Duodenal mucosa (tissue), 2 donors: ENCODE data around the gene STX12.
"Not testable (repeated sequence)": the region's sequence is repeated elsewhere in the genome, so short reads cannot be mapped to it uniquely, and the experiment has no call there.

Source experiments
- H3K27ac ChIP-seq: one replicate; pipeline ENCODE4 v1.7.0; 2013; ENCODE audit warnings: low read depth, low read length
- H3K27me3 ChIP-seq, 2 donors: one replicate each; pipeline ENCODE4 v1.7.0; 2013; ENCODE audit warnings: low read length in 2 of 2, control low read depth in 1 of 2; ENCODE audit not compliant: insufficient read depth in 2 of 2, control insufficient read depth in 1 of 2
- H3K36me3 ChIP-seq, 2 donors: one replicate each; pipeline ENCODE4 v1.7.0; 2013; ENCODE audit warnings: low read length in 2 of 2, control low read depth in 1 of 2; ENCODE audit not compliant: insufficient read depth in 2 of 2, control insufficient read depth in 1 of 2
- H3K4me1 ChIP-seq, 2 donors: one replicate each; pipeline ENCODE4 v1.7.0; 2013; ENCODE audit warnings: low read length in 2 of 2, control low read depth in 1 of 2; ENCODE audit not compliant: insufficient read depth in 2 of 2, control insufficient read depth in 1 of 2
- H3K4me3 ChIP-seq, 2 donors: one replicate each; pipeline ENCODE4 v1.7.0; 2013; ENCODE audit warnings: low read length in 2 of 2, low read depth in 1 of 2
- H3K9ac ChIP-seq, 2 donors: one replicate each; pipeline ENCODE4 v1.7.0; 2013; ENCODE audit warnings: low read length in 2 of 2, low read depth in 1 of 2
- H3K9me3 ChIP-seq, 2 donors: one replicate each; pipeline ENCODE4 v1.7.0; 2013; ENCODE audit warnings: low read length in 2 of 2, control low read depth in 1 of 2; ENCODE audit not compliant: control insufficient read depth in 1 of 2

STX12 gene

DNA sequence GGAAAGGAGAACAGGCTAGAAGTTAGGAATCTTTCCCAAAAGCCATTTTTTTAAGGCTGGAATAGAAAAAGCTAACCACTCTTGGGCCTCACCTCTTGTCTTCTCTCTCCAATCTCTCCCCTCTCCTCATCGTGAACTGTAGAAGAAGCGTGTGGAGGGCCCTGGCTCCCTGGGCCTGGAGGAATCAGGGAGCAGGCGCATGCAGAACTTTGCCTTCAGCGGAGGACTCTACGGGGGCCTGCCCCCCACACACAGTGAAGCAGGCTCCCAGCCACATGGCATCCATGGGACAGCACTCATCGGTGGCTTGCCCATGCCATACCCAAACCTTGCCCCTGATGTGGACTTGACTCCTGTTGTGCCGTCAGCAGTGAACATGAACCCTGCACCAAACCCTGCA lies 76.9 kb downstream of the STX12 start:
- Histone ChIP-seq H3K4me3 (no peak overlapping the region), H3K36me3 (peaks cover 25 to 60% of the 10 kb centered on the region in 2 donors), H3K27ac (no peak overlapping the region), H3K9me3 (no peaks in the 10 kb centered on the region), H3K9ac (no peak overlapping the region), H3K27me3 (no peaks in the 10 kb centered on the region), H3K4me1 (no peaks in the 10 kb centered on the region)

- Histone ChIP-seq H3K9ac (no peak overlapping the region), H3K4me3 (no peak overlapping the region), H3K27ac (no peak overlapping the region), H3K27me3 (no peaks in the 10 kb centered on the region), H3K9me3 (no peaks in the 10 kb centered on the region), H3K4me1 (peaks cover 0 to 3% of the 10 kb centered on the region in 2 donors), H3K36me3 (peaks cover 1 to 18% of the 10 kb centered on the region in 2 donors)
These were observed 82.1 kb downstream of the STX12 start for GRCh38 chr1:27855085-27855484.

DNA sequence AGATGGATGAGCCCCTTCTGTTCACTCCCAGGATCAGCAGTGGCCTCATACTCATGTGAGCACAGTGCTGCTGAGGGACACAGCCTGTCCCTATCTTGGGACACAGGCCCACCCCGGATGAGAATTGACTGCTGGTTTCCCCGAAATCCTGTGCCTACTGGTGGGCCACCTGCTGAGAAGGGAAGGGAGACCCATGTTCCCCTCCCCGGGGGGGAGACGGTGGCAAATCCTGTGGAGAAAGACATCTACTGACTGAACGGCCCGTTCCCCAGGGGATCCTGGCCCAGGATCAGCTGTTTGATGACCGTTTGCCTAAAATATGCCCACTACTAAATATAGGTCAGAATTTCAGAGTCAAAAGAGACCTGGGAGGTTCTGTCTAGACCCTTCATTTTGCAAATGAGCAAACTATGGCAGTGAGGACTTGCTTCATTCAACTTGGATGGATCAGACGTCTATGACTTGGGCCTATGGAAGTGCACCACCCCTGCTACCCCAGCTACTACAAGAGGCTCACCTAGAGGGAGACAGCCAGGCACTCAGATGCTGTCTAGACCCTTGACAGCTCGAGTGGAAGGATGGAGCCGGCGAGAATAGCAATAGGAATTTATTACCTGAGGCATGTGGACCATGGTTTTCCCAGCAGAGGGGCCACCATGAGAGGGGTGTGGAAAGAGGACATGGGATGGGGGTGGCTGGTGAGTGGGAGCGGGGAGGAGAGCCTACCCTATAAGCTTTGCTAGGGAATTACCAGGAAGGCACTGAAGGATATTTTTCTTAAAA lies 83.7 kb downstream of the STX12 start:
- Histone ChIP-seq H3K27ac (no peak overlapping the region), H3K27me3 (no peaks in the 10 kb centered on the region), H3K9ac (no peak overlapping the region), H3K4me3 (no peak overlapping the region), H3K36me3 (peaks cover 0 to 1% of the 10 kb centered on the region in 2 donors), H3K4me1 (peaks cover 0 to 3% of the 10 kb centered on the region in 2 donors), H3K9me3 (no peaks in the 10 kb centered on the region)

- not testable (repeated sequence) for H3K27ac ChIP-seq
These were observed 84.5 kb downstream of the STX12 start for GRCh38 chr1:27857552-27857951.

DNA sequence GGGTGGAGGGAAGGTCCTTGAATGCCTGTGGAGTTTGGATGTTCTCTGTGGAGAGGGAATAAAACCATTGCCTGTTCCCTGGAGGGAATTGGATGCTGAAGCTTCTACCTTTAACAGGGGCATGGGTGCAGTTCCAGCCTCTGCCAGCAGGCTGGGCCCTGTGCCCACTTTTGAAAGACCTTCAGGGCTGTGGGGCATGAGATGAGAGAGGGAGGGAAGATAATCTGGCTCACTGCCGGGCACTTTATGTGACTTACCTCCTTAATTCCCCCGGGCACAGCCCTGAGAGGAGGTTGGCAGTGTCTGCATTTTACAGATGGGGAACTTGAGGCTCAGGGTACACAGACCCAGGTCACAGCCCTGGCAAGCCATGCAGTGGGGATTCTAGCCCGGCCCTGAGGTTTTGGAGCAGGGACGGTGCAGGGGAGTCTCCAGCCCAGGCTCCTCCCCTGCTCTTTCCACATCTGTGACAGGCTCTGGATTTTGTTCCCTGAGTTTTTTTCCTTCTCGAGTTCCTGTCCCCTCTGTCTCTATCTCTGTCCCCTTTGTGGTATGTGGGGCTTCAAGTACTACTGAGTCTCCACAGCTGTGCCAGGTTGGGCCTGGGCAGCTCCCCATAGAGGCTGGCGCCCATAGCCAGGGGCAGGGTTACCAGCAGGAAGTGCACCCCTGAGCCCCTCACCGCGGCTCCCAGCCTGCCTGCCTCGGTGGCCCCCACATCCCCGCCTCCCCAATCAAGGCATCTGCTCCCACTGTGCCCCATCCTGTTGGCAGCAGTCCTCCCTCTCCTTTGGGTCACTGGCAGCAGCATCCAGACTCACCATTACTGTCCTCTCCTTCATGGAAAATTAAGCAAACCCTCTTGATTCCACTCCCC lies 85.3 kb downstream of the STX12 start:
- no peaks in the 10 kb centered on the region for H3K27me3 ChIP-seq
- H3K36me3 ChIP-seq, result no peaks in the 10 kb centered on the region
- H3K9ac ChIP-seq, result peak overlapping the region in 1 of 2 donors; percentile 30
- H3K4me1 ChIP-seq, result peaks cover 0 to 3% of the 10 kb centered on the region in 2 donors
- H3K27ac ChIP-seq, result no peak overlapping the region
- H3K4me3 ChIP-seq, result peak overlapping the region in 1 of 2 donors; percentile 30
- H3K9me3 ChIP-seq, result no peaks in the 10 kb centered on the region

More at GRCh38 chr1:27857552-27857951, 84.5 kb downstream of the STX12 start:
- not testable (repeated sequence) for H3K4me3 ChIP-seq, H3K27me3 ChIP-seq, H3K4me1 ChIP-seq, H3K9ac ChIP-seq, H3K9me3 ChIP-seq, H3K36me3 ChIP-seq

DNA sequence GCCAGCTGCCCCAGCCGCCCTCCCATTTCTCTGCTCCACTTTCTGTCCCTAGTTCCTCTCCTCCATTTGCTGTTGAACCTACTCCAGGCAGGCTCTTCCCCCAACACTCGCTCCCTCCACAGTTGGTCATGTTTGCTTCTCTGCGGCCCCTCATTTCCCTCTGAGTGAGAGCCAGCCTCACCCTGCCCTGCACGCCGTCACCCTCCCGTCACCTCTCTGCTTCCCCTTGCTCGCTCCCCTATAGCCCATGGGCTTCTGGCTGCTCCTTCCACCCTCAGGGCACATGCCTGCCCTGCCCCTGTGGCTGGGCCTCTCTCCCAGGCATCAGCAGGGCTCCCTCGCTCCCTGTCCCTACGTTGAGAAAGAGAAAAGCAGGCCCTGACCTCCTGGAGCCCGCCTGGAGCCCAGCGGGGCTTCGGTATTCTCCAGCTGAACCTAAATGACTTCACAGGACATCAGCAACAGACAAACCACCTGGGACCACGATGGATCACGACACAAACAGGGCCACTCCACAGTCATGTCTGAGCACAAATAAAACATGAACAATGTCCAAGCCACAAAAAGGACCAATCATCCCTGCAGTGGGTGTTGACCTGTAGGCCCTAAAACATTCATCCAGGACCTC lies 86.0 kb downstream of the STX12 start:
- Histone ChIP-seq H3K36me3 (no peaks in the 10 kb centered on the region), H3K9me3 (no peaks in the 10 kb centered on the region), H3K27me3 (no peaks in the 10 kb centered on the region), H3K9ac (no peak overlapping the region), H3K27ac (no peak overlapping the region), H3K4me1 (peaks cover 0 to 3% of the 10 kb centered on the region in 2 donors), H3K4me3 (no peak overlapping the region)

DNA sequence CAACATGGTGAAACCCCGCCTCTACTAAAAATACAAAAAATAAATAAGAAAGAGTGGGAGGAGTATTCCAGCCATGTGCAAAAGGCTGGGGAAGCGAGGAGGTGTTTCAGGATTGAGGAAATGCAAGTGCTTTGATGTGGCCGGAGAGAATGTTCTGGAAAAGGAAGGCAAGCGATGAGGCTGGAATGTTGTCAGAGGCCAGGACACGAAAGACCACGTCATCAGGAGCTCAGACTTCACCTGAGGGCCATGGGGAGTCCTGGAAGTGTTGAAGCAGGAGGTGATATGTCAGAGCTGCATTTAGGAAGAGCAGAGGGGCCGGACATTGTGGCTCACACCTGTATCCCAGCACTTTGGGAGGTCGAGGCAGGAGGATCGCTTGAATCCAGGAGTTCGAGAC lies 88.4 kb downstream of the STX12 start:
- no peaks in the 10 kb centered on the region for H3K9me3 ChIP-seq
- no peaks in the 10 kb centered on the region for H3K36me3 ChIP-seq
- H3K4me1 ChIP-seq, result peaks cover 0 to 3% of the 10 kb centered on the region in 2 donors
- H3K9ac ChIP-seq, result no peak overlapping the region
- no peak overlapping the region for H3K4me3 ChIP-seq
- H3K27me3 ChIP-seq, result no peaks in the 10 kb centered on the region
- no peak overlapping the region for H3K27ac ChIP-seq

DNA sequence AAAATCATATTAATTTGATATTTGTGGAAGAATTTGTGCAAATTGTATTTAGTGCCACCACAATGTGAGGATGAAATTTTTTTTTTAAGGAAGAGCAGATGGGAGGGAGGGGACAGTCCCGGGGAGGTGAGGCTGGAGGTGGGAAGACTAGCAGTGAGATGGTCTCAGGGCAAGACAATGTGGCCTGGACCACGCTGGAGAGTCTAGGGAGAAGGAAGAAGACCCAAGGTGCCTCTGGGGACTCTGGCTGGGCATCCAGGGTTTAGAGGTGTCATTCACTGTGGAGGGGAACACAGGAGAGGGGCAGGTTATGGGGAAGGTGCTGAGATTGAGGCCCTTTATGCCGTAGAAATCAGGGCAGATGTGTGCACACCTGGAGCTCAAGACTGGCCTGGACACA lies 89.0 kb downstream of the STX12 start:
- no peak overlapping the region for H3K4me3 ChIP-seq
- H3K9ac ChIP-seq, result no peak overlapping the region
- H3K27me3 ChIP-seq, result no peaks in the 10 kb centered on the region
- no peaks in the 10 kb centered on the region for H3K36me3 ChIP-seq
- peaks cover 0 to 3% of the 10 kb centered on the region in 2 donors for H3K4me1 ChIP-seq
- no peak overlapping the region for H3K27ac ChIP-seq
- no peaks in the 10 kb centered on the region for H3K9me3 ChIP-seq

GRCh38 chr1:27862671-27863537 lies 89.9 kb downstream of the STX12 start:
- Histone ChIP-seq H3K4me3 (no peak overlapping the region), H3K9ac (peak overlapping the region in 1 of 2 donors; percentile 34), H3K27me3 (no peaks in the 10 kb centered on the region), H3K9me3 (no peaks in the 10 kb centered on the region), H3K36me3 (no peaks in the 10 kb centered on the region), H3K27ac (no peak overlapping the region), H3K4me1 (peaks cover 0 to 3% of the 10 kb centered on the region in 2 donors)
